GM20000 (cell line): ENCODE measurements around the gene KANTR.

Experiments used
- DNase-seq: peaks from one replicate; pipeline ENCODE4 v3.0.0; 2012; ENCODE audit warnings: low spot score
- TF ChIP-seq, protein P1 (sequence below): IDR thresholded peaks from 2 replicates; pipeline ENCODE4 v1.5.1; 2012; ENCODE audit warnings: mild to moderate bottlenecking, control low read depth; ENCODE audit errors: extremely low read depth, missing control alignments

KANTR gene

DNA sequence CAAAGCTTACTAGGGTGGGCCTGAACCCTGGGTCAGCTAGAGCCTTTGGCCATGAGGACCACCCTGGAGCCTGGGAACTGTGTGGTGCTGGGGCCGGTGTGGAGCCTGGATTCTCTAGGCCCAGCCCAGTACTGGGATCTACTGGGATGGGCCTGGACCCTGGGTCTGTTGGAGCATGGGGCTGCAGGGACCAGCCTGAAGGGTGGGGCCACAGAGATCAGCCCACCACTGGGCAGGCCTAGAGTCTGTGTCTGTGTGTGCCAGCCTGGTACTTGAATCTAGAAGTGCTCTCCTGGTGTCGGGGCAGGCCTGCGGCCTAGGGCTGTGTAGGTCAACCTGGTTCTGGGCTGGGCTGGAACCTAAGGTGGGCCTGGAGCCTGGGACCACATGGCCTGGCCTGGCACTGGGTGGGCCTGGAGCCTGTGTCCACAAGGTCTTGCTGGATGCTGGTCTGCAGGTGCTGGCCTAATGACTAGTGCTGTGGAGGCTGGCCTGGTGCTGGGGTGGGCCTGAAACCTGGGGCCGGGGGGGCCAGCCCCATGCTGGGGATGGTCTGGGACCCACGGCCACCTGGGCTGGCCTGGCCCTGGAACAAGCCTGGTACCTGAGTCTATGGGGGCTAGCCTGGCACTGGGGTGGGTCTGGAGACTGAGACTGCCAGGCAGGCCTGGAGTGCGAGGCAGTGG, 21.1 kb downstream of the KANTR start:
- no peak for DNase-seq
- TF ChIP-seq, protein P1, sequence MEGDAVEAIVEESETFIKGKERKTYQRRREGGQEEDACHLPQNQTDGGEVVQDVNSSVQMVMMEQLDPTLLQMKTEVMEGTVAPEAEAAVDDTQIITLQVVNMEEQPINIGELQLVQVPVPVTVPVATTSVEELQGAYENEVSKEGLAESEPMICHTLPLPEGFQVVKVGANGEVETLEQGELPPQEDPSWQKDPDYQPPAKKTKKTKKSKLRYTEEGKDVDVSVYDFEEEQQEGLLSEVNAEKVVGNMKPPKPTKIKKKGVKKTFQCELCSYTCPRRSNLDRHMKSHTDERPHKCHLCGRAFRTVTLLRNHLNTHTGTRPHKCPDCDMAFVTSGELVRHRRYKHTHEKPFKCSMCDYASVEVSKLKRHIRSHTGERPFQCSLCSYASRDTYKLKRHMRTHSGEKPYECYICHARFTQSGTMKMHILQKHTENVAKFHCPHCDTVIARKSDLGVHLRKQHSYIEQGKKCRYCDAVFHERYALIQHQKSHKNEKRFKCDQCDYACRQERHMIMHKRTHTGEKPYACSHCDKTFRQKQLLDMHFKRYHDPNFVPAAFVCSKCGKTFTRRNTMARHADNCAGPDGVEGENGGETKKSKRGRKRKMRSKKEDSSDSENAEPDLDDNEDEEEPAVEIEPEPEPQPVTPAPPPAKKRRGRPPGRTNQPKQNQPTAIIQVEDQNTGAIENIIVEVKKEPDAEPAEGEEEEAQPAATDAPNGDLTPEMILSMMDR = no peak

DNA sequence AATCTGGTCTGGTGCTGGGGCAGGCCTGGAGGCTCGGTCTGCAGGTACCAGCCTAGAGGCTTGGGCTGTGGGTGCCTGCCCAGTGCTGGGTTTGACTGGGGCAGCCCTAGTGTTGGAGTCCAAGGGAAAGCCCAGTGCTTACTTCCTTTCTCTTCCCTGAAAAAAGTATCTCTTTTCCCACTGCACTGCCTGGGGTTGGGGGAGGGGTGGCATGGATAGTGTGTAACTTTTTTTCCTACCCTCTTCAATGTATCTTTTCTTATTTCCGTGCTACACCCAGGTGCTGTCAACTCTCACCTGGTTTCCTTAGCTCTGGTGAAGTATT, 21.6 kb downstream of the KANTR start:
- TF ChIP-seq, protein P1 = no peak
- no peak for DNase-seq

DNA sequence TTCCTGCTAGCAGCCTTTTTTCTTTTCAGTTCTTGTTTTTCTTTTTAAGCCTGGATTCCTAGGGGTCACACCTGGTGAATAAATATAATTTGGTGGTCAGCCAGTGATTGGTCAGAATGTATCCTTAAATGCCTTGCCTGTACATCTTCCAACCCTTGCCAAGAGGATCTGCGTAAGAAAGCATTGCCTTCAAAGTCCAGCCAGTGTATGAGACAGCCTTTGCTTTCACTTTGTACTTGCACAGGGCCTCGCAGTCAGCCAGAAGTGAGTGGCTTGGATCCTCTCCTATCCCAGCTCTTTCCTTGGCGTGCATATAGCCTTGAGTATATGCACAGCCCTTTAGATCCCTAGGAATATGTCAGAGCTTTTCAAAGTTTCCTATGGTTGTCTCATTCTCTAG, 22.2 kb downstream of the KANTR start:
- no peak for DNase-seq
- TF ChIP-seq, protein P1 = no peak

DNA sequence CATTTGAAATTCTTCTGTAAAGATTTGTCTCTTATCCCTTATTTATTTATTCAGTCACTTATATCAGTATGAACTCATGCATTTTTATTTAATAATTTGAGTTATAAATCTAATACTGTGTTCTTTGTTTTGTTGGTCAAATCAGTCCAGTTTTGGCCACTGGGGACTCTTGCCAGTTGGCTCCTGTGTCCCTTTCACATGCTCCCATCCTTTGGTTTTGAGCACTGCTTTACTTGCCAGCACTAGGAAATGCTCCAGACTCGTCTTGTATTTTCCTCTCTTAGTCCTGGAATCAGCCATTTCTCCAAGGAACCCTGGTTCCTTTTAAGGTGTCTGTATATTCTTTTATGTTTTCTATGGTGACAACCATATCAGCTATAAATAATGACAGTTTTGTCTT, 28.1 kb downstream of the KANTR start:
- TF ChIP-seq, protein P1 = no peak
- no peak for DNase-seq

DNA sequence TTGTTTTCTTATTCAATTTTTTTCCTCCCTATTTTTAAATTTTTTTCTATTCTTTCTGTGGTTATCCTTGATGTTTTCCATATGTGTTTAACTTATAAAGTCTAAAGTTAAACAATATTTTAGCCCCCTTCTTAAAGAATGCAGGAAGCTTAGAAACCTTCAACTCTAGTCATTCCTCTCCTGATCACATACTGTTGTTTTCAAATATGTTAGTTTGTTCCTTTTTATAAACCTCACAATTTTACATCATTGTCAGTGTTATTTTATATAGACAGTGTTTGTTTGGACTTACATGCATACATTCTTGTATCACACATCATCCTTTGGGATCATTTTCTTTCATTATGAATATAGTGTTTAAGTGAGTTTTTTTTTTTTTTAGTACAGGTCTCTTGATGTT, 31.6 kb downstream of the KANTR start:
- DNase-seq = no peak
- TF ChIP-seq, protein P1 = no peak

DNA sequence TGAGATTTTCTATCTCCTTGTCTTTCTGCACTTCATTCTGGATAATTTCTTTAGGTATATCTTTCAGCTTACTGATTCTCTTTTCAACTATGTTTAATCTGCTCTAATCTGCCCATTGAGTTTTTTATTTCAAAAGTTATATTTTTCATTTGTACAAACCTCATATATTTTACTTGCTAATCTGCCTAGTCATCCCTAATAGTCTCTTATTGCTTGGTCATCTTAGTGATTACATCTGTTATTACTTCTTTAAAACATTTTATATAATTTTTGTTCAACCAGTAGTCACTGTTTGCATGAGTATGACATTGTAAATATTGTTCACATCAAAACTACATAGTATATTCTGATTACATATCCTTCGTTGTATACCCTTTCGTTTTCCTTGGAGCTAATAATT, 32.4 kb downstream of the KANTR start:
- TF ChIP-seq, protein P1 = no peak
- DNase-seq = no peak

DNA sequence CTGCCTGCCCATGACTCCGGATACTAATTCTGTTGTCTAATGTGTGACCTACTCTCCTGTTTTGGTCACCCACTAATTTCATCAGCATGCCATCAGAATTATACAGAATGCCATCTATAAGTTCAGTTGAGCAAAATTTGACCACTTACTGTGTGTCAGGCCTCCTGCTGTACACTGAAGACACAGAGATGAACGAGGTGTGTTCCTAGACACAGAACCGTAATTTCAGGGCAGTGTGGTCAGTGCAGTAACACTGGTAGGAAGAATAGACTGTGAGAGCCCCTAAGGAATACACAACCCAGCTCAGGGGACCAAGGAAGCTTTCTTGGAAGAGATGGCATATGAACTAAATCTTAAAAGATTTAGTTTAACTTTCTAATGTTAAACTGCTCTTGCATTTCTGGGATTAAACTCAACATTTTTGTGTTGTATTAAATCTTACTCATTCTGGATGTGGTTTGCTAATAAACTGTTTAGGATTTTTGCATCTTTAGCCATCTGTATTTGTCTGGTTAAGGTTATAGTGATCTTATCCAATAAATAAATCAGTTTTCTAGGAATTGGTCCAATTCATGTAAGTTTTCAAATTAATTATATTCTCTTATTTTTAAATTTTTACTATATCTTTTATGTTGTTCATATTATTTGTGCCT, 34.3 kb downstream of the KANTR start:
- DNase-seq = no peak
- TF ChIP-seq, protein P1 = no peak
